Skeletal muscle cell (primary cell): ENCODE measurements around the gene KCNE4.
A peak's percentile ranks its signal among the peaks of the same experiment; 100 is the strongest.

Experiments used
- DNase-seq: peaks from one replicate; pipeline ENCODE4 v3.0.0-alpha.2; 2010; ENCODE audit warnings: low read depth
- H3K4me3 ChIP-seq: 2 replicates; pipeline ENCODE4 v1.5.1; 2011; ENCODE audit warnings: low read depth, mild to moderate bottlenecking, control low read depth, low read length, moderate library complexity

KCNE4 gene

DNA sequence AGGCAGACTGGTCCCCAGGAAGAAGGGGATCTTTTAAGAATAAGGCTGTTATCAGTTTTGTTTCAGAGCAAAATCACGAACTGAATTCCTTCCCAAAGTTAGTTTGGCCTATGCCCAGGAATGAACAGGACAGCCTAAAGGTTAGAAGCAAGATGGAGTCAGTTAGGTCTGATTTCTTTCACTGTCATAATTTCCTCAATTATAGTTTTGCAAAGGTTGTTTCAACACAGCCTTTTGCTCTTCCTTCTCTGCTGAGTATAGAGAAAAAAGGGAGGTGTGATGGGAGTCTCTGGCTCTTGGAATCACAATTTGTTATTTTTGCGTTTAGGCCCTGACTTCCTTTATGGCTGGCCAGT lies 14.6 kb upstream of the KCNE4 start:
- no peak overlapping the region for H3K4me3 ChIP-seq
- no peak for DNase-seq

DNA sequence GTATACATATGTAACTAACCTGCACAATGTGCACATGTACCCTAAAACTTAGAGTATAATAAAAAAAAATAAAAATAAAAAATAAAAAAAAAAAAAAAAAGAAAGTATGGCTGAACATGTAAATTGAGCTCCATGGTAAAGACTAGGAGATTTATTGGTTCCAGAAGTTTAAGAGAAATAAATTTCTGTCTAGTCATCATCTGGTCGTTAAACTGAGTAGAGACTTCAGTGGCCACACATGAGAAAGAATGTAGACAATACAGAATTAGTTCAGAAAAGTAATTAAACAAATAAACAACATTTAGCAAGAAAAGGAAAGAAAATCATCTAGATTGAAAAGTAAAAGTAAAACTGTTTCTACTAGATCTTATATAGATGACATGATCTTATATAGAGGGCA lies 12.4 kb upstream of the KCNE4 start:
- no peak overlapping the region for H3K4me3 ChIP-seq

GRCh38 chr2:223040527-223040926 lies 11.5 kb upstream of the KCNE4 start:
- DNase-seq, result no peak

More for the DNA sequence above, 12.4 kb upstream of the KCNE4 start:
- no peak for DNase-seq

GRCh38 chr2:223041527-223042109 lies 10.4 kb upstream of the KCNE4 start:
- H3K4me3 ChIP-seq, result no peak overlapping the region
- DNase-seq, result peak; percentile 99

More at GRCh38 chr2:223040527-223040926, 11.5 kb upstream of the KCNE4 start:
- no peak overlapping the region for H3K4me3 ChIP-seq

DNA sequence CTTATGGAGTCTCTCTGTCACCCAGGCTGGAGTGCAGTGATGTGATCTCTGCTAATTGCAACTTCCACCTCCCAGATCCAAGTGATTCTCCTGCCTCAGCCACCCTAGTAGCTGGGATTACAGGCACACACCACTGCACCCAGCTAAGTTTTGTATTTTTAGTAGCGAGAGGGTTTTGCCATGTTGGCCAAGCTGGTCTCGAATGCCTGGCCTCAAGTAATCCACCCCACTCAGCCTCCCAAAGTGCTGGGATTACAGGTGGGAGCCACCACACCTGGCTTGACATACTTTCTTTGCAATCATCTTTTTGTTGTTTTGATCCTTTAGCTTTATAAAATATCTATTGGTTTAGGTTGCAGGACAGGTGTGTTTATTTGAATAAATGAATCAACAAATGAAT lies 9.7 kb upstream of the KCNE4 start:
- H3K4me3 ChIP-seq, result no peak overlapping the region
- DNase-seq, result no peak

GRCh38 chr2:223042704-223043118 lies 9.3 kb upstream of the KCNE4 start:
- H3K4me3 ChIP-seq, result no peak overlapping the region
- DNase-seq, result no peak

DNA sequence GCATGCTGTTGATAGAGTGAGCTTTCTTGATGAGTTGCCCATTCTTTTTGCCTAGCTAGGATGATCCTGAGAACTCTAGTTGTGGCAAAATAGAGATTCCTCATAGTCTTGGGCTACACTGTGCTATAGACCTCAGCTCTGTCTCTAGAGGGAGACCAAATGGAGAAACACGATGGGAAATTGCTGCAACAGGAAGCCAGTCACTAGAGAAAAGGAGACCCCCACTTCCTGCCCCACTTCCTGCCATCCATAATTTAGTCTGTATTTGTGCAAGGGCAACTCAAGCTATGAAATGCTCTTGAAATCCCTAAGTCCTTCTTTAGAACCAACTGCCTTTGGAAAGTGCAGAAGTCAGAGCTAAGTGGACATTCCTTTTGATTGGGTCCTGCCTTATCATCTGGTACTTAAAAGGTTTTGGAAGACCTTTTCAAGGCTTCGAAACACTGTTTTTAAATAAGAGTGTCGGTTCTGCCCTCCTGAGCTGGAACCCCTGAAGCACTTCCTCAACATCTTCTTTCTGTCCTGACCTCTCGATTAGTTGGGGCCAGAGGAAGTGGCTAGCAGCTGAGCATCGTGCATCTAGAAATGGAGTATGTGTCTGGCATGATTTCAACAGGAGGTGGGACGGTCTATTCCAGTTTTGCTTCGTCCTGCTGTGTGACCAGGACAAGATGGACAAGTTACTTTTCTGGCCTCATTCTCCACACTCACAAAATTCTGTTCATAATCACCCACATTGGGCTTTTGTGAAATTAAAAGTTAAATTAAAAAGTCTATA lies 8.6 kb upstream of the KCNE4 start:
- DNase-seq, result no peak
- H3K4me3 ChIP-seq, result no peak overlapping the region

DNA sequence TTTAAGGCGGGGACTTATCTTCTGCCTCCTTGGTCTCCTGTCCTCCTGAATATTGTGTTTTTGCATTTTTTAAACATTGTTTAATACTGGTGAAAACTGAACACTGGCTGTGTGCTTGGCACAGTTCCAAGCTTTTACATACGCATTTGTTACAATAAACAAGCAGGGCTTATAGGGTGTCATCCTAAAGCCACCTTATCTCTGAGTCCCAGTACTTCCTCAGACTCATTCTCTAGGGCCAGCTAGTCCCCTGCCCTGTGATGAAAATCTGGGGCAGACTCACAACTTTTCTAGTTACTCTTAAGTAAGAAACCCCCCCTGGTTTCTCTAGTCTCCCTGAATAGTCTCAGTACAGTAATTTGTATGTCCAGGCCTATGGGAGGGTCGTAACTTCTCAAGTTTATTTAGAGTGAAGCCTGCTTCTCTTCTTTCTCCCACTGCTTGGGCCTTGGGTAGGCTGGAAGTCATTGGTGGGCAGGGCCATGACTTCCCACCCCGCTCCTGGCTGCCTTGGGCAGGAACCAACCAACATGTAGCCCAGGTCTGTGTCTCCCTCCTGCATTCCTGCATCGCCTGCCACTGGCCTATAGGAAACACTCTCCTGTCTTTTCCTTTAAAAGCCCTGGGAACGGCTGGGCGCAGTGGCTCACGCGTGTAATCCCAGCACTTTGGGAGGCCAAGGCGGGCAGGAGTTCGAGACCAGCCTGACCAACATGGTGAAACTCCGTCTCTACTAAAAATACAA lies 7.7 kb upstream of the KCNE4 start:
- no peak overlapping the region for H3K4me3 ChIP-seq
- DNase-seq, result no peak

DNA sequence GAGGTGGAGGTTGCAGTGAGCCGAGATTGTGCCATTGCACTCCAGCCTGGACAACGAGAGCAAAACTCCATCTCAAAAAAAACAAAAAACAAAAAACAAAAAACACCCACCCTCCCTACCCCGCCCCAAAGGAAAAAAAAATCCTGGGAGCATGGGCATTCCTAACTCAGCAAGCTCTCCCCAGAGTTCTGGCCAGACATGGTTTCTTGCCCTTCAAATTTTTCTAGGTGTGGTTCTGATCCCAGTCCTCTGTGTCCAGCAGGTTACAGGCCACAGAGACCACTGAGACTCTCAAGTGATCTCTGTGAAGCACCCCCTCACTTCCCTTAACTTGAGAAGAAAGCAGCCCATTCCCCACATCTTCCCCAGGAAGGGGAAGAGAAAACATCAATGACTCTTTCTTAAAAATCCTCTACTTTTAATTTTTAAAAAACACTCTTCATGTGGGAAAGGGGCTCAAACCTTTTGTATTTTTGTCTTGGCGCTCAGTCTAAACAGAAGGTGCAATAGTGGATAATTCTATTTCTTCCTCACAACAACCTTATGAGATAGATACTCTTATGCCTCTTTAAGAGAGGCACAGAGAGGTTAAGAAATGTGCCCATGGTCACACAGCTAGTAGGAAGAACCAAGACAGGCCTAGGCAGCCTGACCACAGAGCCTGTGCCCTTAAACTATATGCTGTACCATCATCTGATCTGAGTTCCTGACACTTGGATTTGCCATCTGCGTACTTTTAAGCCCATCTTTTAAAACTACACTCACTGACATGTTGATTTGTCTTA lies 6.9 kb upstream of the KCNE4 start:
- no peak overlapping the region for H3K4me3 ChIP-seq
- DNase-seq, result no peak

DNA sequence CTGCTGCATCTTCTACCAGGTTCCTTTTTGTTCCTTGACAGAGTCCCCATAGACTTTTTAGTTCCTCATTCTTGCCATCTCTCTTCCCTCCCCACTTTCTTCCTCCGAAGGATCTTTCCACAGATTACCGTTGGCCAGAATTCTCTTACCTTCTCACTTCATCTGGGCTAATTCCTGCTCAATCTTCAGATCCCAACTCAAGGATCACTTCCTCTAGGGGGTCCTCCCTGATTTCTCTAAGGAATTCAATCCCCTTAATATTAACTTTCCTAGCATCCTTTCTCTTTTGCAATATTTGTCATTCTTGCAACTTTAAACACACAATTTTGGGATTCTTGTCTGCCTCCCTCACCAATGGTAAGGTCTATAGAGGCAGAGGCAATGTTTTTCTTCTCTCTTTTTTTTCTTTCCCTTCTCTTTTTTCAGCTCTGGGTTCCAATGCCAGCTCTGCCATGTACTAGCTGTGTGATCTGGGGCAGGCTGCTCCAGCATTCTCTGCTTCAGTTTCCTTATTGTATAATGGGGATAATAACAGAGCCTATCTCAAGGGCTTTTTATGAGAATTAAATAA lies 5.4 kb upstream of the KCNE4 start:
- no peak overlapping the region for H3K4me3 ChIP-seq
- no peak for DNase-seq

GRCh38 chr2:223047260-223047761 lies 4.7 kb upstream of the KCNE4 start:
- DNase-seq, result peak; percentile 95
- no peak overlapping the region for H3K4me3 ChIP-seq

DNA sequence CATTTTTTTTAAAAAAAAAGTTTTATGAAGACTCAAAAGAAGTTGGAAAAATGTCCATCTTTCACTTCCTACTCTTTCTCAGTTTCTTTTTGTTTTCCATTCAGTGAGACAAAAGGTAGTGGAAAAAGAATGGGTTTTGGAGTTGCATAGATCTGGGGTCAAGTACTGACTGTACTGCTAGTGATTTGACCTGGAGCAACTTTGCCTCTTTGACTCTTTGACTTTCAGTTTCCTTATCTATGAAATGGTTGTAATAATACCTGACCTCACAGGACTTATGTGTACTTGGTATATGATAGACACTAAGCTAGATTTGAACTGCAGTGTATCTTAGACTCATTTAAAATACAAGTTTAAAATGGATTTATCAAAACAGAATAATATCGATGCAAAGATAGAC lies 3.5 kb upstream of the KCNE4 start:
- no peak for DNase-seq
- no peak overlapping the region for H3K4me3 ChIP-seq

DNA sequence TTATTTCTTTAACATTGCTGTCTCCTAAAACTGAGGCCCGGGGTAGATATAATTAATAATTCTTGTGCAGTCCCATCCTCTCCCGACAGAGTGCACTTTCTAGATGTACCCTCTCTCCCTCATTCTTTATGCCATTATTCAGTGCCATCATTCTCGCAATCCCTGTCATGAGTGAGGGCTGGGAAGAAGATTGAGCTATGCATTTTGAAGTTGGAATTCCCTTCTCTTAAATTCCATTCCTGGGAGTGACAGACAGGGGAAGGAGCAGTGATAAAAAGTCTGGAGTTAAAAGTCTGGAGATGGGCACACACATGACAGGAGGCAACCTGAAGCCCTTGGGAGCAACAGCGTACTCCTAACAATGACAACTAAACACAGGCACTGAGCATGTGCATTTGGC lies 2.6 kb upstream of the KCNE4 start:
- no peak for DNase-seq
- no peak overlapping the region for H3K4me3 ChIP-seq

DNA sequence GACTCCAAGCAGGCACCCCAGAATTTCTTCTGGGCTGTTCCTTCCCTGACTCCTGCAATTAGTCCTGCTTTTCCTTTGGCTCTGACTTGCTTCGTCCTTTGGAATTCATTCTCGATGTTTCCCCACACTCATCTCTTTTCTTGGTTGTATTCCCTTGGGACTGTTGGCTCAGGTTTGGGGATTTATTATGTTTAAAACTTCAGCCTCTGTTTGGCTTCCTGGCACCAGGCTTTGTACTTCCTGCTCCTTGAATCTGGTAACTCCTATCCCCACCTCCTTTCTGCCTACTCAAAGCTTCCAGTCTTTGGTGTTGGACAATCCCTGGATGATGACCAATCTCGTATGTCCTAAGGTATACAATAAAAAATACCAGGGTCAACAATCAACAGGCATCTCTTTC lies 1.8 kb upstream of the KCNE4 start:
- no peak for DNase-seq
- no peak overlapping the region for H3K4me3 ChIP-seq

- H3K4me3 ChIP-seq, result peak overlapping the region; percentile 71
Observed at GRCh38 chr2:223050900-223051504, 988 bp upstream of the KCNE4 start.

GRCh38 chr2:223052548-223053483 lies 826 bp downstream of the KCNE4 start:
- H3K4me3 ChIP-seq, result peak overlapping the region; percentile 71
- DNase-seq, result no peak

More at GRCh38 chr2:223050900-223051504, 988 bp upstream of the KCNE4 start:
- peak; percentile 59 for DNase-seq

- DNase-seq, result no peak
- peak overlapping the region; percentile 71 for H3K4me3 ChIP-seq
Observed at GRCh38 chr2:223053484-223054192, 1.6 kb downstream of the KCNE4 start.
